ENCODE data around the gene AGAP5.
A peak's percentile ranks its signal among the peaks of the same experiment; 100 is the strongest.

DNA sequence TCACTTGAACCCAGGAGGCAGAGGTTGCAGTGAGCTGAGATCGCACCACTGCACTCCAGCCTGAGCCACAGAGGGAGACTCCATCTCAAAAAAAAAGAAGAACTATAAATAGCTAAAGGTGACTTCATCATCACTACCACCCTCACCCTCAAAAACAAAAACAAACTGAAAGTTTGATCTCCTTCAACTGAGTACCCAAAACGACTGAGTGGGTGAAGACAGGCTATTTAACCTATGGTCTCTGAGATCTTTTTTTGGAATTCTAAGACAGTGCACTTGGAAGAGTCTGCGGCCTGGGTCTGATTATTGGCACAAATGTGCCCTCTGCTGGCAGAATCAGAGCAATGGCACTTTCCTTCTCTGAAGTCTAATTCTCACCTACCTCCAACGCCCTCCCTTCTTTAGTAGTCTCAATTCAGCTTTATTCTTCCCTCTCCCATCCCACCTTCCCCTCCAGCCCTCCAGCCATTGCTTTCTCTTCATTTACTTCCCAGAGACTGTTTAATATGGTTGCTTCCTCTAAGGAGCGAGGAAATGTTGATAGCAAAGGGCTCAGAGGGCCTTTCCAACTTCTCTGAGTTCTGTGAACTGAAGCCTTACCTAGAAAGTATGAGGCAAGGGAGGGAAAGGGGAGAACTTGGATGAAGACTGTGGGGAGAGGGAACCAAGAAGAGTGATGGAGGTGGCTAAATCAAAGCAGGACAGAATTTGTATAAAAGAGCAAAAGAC lies 53.7 kb downstream of the AGAP5 start:
- TF ChIP-seq, protein P1, sequence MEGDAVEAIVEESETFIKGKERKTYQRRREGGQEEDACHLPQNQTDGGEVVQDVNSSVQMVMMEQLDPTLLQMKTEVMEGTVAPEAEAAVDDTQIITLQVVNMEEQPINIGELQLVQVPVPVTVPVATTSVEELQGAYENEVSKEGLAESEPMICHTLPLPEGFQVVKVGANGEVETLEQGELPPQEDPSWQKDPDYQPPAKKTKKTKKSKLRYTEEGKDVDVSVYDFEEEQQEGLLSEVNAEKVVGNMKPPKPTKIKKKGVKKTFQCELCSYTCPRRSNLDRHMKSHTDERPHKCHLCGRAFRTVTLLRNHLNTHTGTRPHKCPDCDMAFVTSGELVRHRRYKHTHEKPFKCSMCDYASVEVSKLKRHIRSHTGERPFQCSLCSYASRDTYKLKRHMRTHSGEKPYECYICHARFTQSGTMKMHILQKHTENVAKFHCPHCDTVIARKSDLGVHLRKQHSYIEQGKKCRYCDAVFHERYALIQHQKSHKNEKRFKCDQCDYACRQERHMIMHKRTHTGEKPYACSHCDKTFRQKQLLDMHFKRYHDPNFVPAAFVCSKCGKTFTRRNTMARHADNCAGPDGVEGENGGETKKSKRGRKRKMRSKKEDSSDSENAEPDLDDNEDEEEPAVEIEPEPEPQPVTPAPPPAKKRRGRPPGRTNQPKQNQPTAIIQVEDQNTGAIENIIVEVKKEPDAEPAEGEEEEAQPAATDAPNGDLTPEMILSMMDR (IDR thresholded peaks at IDR 0.05; ENCODE audit: control extremely low read depth in 1 of 3, insufficient read depth in 1 of 3, low read depth in 1 of 3, low read length in 3 of 3): peak; percentile 43 to 84 (median 83)
- TF ChIP-seq POLR2AphosphoS5 (IDR thresholded peaks at IDR 0.05; ENCODE audit: low read depth, low read length) (no peak), RFX5 (IDR thresholded peaks at IDR 0.05; ENCODE audit: borderline replicate concordance, low read depth, low read length) (no peak), GABPA (IDR thresholded peaks at IDR 0.05; ENCODE audit: borderline replicate concordance, insufficient read depth, low read length) (no peak), EZH2 (IDR thresholded peaks at IDR 0.05; ENCODE audit: low read depth, low read length, severe bottlenecking) (no peak)
- TF ChIP-seq, protein P2, sequence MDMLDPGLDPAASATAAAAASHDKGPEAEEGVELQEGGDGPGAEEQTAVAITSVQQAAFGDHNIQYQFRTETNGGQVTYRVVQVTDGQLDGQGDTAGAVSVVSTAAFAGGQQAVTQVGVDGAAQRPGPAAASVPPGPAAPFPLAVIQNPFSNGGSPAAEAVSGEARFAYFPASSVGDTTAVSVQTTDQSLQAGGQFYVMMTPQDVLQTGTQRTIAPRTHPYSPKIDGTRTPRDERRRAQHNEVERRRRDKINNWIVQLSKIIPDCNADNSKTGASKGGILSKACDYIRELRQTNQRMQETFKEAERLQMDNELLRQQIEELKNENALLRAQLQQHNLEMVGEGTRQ (IDR thresholded peaks at IDR 0.05; ENCODE audit: low read length): no peak
- TF ChIP-seq, protein P3, sequence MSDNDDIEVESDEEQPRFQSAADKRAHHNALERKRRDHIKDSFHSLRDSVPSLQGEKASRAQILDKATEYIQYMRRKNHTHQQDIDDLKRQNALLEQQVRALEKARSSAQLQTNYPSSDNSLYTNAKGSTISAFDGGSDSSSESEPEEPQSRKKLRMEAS (IDR thresholded peaks at IDR 0.05): no peak
